Body of pancreas (tissue), 4 donors: Measurements from ENCODE around the gene LRRC41. TPM values are rescaled to one million over a fixed set of nuclear protein-coding genes. Genes with fewer than 3 reads are reported as not detected.

Source experiments
- ATAC-seq: fragments of 150-250 bp; one replicate; pipeline ENCODE4 v1.9.1; 2016
- DNase-seq, 4 donors: peaks; one replicate each; pipeline ENCODE4 v3.0.0-alpha.2; 2019
- H3K27ac ChIP-seq, 4 donors: fragments of 200-600 bp; sonication (generic); 1 replicate in 3 of 4; 2 replicates in 1 of 4; pipeline versions ENCODE4 v1.5.1 to v1.6.1; 2016 to 2019; ENCODE audit warnings: mild to moderate bottlenecking in 1 of 4, mixed read lengths in 1 of 4, moderate library complexity in 1 of 4
- H3K27me3 ChIP-seq, 2 donors: fragments of 200-600 bp; sonication (generic); one replicate each; pipeline ENCODE4 v1.6.0; 2016; ENCODE audit warnings: mild to moderate bottlenecking in 1 of 2
- H3K36me3 ChIP-seq, 2 donors: fragments of 200-600 bp; sonication (generic); replicated peaks in 1 of 2; 2 replicates each; pipeline ENCODE4 v1.5.1; 2016; ENCODE audit warnings: low read depth in 2 of 2; ENCODE audit not compliant: insufficient read depth in 1 of 2
- H3K4me1 ChIP-seq: fragments of 200-600 bp; sonication (generic); one replicate; pipeline ENCODE4 v1.6.0; 2016
- H3K4me3 ChIP-seq, 2 donors: fragments of 200-600 bp; sonication (generic); 1 replicate in 1 of 2; 2 replicates in 1 of 2; pipeline ENCODE4 v1.5.1; 2016 to 2019
- H3K9me3 ChIP-seq, 3 donors: fragments of 200-600 bp; sonication (generic); 1 replicate in 2 of 3; 2 replicates in 1 of 3; pipeline ENCODE4 v1.5.1; 2016
- POLR2A ChIP-seq, 3 donors: fragments of 450-650 bp; IDR thresholded peaks; one replicate each; pipeline ENCODE4 v1.6.1; 2016; ENCODE audit warnings: antibody characterized with exemption in 3 of 3, mild to moderate bottlenecking in 2 of 3
- WGBS, 2 donors: methylation state at CpG; one replicate each; pipeline ENCODE4 v1.1.5; 2017; 5-methylcytosine and 5-hydroxymethylcytosine counted together
- intact Hi-C: fragments of 100-400 bp; cut with DNase I; formaldehyde crosslinking; loops from one replicate; pipeline ENCODE4 v1.15.1; 2023
- total RNA-seq, 2 donors: library from RNA; depleted of rRNA; stranded (reverse); fragments of >200 nt; gene quantifications; one replicate each; pipeline ENCODE4 v1.1.0, GENCODE V29; 2016
- TF ChIP-seq, protein P1 (sequence below), 7 experiments: fragments of 450-650 bp in 4 of 7; fragments of 200-600 bp in 3 of 7; sonication (generic) in 3 of 7; IDR thresholded peaks; one replicate each; pipeline ENCODE4 v1.5.1; 2016 to 2019; ENCODE audit warnings: antibody characterized with exemption in 7 of 7

Gene LRRC41
- total RNA-seq, 2 donors from 2014 or later, result 36.6 to 59.0 TPM

DNA sequence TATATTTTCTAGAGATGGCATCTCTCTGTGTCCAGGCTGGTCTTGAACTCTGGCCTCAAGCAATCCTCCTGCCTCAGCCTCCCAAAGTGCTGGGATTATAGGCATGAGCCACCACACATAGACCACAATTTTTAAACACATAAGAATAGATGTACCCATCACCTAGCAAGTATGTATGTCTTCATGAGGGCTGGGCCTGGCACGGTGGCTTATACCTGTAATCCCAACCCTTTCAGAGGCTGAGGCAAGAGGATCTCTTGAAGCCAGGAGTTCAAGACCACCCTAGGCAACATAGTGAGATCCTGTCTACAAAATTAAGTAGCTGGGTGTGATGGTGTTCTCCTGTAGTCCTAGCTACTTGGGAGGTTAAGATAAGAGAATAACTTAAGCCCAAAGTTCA, 13.9 kb upstream of the LRRC41 start:
- DNase-seq, result no peak
- Histone ChIP-seq H3K36me3 (peaks cover under 1 to 13% of the 10 kb centered on the region in 2 donors), H3K9me3 (no peaks in the 10 kb centered on the region), H3K27me3 (no peaks in the 10 kb centered on the region), H3K4me1 (no peaks in the 10 kb centered on the region), H3K4me3 (no peak overlapping the region), H3K27ac (no peak overlapping the region)
- ATAC-seq, result no peak
- no peak for TF ChIP-seq POLR2A (IDR thresholded peaks at IDR 0.05)
- TF ChIP-seq, protein P1, sequence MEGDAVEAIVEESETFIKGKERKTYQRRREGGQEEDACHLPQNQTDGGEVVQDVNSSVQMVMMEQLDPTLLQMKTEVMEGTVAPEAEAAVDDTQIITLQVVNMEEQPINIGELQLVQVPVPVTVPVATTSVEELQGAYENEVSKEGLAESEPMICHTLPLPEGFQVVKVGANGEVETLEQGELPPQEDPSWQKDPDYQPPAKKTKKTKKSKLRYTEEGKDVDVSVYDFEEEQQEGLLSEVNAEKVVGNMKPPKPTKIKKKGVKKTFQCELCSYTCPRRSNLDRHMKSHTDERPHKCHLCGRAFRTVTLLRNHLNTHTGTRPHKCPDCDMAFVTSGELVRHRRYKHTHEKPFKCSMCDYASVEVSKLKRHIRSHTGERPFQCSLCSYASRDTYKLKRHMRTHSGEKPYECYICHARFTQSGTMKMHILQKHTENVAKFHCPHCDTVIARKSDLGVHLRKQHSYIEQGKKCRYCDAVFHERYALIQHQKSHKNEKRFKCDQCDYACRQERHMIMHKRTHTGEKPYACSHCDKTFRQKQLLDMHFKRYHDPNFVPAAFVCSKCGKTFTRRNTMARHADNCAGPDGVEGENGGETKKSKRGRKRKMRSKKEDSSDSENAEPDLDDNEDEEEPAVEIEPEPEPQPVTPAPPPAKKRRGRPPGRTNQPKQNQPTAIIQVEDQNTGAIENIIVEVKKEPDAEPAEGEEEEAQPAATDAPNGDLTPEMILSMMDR (IDR thresholded peaks at IDR 0.05), result no peak
- intact Hi-C loops, result no loop called here
- 86 to 100% methylated on average over 1 of the region's 1 CpG for WGBS, 2 donors

DNA sequence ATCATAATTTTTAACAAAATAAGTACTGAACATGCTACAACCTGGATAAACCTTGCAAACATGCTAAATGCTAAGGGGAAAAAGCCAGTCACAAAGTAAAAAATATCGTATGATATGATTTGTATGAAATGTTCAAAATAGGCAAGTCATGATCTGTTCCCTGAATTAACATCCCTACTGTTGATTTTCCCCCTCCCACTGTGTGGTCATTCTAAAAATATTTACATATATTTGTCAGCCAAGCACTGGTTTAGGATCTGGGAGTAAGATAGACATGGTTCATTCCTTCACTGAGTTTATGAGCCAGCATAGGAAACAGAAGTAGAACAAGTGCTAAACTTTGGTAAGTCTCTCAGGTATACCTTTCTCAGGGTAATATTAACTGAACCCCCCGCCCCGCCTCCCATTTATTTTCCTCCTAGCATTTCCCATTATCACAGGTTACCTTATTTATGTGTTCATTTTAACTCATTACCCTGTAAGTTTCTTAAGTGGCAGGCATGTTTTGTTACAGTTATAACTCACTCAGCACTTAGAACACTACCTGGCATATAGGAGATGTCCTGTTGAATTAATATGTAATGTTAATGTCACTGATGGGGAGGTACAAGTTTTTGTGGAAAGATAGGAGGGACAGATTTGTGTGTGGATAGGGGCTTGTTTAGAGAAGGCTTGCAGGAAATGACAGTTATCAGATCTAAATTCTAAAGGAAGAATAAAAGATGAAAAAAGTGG, 12.4 kb upstream of the LRRC41 start:
- ATAC-seq (no peak), DNase-seq (no peak)
- Histone ChIP-seq H3K27ac (no peak overlapping the region), H3K4me3 (no peak overlapping the region), H3K4me1 (no peaks in the 10 kb centered on the region), H3K27me3 (no peaks in the 10 kb centered on the region), H3K9me3 (no peaks in the 10 kb centered on the region), H3K36me3 (peaks cover 5 to 18% of the 10 kb centered on the region in 2 donors)
- 92 to 94% methylated on average over 3 of the region's 3 CpGs for WGBS, 2 donors
- no peak for TF ChIP-seq POLR2A (IDR thresholded peaks at IDR 0.05)
- TF ChIP-seq, protein P1 (IDR thresholded peaks at IDR 0.05), result no peak
- intact Hi-C loops, result no loop called here

DNA sequence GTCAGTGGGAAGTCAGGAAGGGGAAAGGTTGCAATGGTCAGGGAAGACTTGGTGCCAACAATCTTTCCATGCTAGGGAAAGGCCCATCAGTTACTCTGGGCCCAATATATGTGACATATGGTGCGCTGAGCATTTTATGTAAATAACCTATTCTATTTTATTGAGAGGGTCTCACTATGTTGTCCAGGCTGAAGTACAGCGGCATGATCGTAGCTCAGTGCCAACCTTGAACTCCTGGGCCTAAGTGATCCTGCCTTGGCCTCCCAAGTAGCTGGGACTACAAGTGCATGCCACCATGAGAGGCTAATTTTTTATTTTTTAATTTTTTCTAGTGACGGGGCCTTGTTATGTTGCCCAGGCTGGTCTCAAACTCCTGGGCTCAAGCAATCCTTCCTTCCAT, 6.9 kb upstream of the LRRC41 start:
- Histone ChIP-seq H3K9me3 (no peaks in the 10 kb centered on the region), H3K27me3 (no peaks in the 10 kb centered on the region), H3K36me3 (peaks cover 5 to 21% of the 10 kb centered on the region in 2 donors), H3K4me1 (peaks cover 11% of the 10 kb centered on the region), H3K4me3 (no peak overlapping the region), H3K27ac (no peak overlapping the region)
- ATAC-seq, result no peak
- DNase-seq, result no peak
- TF ChIP-seq, protein P1 (IDR thresholded peaks at IDR 0.05), result no peak
- TF ChIP-seq POLR2A (IDR thresholded peaks at IDR 0.05), result no peak
- intact Hi-C loops, result no loop called here
- 92 to 100% methylated on average over 4 of the region's 4 CpGs for WGBS, 2 donors

DNA sequence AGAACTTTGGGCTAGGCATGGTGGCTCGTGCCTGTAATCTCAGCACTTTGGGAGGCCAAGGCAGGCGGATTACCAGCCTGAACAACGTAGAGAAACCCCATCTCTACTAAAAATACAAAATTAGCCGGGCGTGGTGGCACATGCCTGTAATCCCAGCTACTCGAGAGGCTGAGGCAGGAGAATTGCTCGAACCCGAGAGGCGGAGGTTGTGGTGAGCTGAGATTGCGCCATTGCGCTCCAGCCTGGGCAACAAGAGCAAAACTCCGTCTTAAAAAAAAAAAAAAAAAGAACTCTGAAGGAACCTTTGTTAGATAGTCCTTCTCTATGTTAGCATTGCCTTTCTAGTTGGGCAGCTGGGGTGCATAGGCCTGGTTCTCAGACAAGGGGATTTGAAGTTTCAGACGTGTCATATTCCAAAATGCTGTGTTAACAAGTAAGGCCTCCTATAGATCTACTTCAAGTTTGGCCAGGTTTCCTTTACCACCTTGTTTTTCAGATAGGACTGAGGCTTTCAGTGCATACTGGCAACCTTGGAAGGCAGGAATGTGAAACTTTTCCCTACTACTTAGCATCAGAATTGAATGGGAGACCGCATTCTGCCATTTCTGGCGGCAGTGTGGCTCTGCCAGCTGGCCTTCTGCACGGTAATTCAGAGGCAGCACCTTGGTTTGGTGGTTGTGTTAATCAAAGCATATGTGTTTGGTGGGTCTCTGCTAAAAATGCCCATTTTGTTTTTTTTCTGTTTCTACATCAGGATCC, 6.2 kb upstream of the LRRC41 start:
- Histone ChIP-seq H3K36me3 (peaks cover 5 to 21% of the 10 kb centered on the region in 2 donors), H3K27ac (no peak overlapping the region), H3K4me1 (peaks cover 18% of the 10 kb centered on the region), H3K27me3 (no peaks in the 10 kb centered on the region), H3K9me3 (no peaks in the 10 kb centered on the region), H3K4me3 (no peak overlapping the region)
- WGBS, 2 donors, result 82 to 90% methylated on average over 16 of the region's 16 CpGs
- no peak for ATAC-seq
- DNase-seq, result no peak
- TF ChIP-seq, protein P1 (IDR thresholded peaks at IDR 0.05), result no peak
- TF ChIP-seq POLR2A (IDR thresholded peaks at IDR 0.05), result no peak
- intact Hi-C loops, result no loop called here
